ENCODE data around the gene SIVA1.

Gene SIVA1

GRCh38 chr14:104784846-104785707, 32.1 kb downstream of the SIVA1 start:
- no peak for DNase-seq (ENCODE audit: low read depth)

- no peak for DNase-seq (ENCODE audit: low read depth)
These were observed 32.7 kb downstream of the SIVA1 start for GRCh38 chr14:104785708-104786080.

DNA sequence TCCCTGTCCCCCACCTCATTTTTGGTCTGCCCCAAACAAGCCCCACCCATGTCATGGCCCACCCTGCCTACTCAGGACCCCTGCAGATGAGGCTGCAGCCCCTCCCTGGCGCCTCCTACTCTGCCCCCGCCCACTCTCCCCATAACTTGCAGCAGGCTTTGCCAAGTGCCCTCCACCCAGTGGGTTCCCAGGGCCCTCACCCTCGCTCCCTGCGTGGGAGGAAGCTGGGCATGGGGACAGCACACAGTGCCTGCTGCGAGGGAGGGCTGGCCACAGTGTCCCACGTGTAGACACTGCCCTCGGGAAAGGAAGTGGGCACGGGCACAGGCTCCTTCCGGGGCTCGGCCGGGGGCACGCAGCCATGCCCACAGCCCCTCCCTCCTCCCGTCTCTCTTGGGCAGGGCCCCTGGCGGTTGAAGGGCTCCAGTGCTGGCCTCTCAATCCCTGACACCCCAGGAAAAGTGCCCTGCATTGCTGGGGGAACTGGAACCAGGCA, 33.2 kb downstream of the SIVA1 start:
- DNase-seq (ENCODE audit: low read depth), result no peak

DNA sequence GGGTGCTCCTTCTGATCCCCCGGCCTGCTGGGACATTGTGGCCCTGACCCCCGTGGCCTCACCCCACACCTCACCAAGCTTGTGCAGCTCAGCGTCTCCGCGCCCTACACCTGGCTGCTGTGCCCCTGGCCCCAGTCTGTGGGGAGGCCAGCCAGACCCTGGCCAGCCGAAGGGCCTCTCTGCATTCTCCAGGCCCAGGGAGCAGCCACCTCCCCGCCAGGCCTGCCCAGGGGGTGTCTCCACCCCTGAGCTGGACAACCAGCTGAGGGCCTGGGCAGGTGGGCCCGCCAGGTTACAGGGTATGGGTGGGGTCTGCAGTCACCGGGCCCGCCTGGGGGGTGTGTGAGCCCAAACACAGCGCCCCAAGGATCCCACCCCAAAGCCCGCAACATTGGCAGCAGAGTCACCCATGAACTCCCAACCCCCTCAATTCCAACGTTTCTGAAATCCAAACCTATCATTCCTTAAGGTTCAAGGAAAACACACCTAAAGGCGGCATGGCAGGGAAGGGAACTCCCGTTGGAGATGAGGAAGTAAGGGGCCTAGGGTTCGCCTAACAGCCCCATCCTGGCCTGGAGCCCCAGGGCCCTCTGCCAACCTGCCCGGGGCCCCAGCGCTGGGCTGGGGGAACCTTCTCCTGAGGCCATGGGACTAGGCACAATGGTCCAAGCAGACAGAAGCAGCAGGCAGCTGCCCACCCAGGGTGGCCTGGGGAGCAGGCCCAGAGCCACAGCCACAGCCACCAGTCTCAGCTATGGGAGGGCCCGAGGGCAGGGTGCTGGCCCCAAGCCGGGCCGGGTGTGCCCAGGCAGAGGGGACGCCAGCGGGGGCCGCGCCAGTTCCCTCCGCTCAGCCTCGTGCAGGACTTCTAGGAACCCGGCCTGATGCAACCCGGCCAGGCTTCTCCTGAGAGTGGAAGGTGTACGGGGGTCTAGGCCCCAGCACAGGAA, 34.1 kb downstream of the SIVA1 start:
- DNase-seq (ENCODE audit: low read depth), result no peak

- DNase-seq (ENCODE audit: low read depth), result no peak
These were observed 34.8 kb downstream of the SIVA1 start for GRCh38 chr14:104787736-104788135.

DNA sequence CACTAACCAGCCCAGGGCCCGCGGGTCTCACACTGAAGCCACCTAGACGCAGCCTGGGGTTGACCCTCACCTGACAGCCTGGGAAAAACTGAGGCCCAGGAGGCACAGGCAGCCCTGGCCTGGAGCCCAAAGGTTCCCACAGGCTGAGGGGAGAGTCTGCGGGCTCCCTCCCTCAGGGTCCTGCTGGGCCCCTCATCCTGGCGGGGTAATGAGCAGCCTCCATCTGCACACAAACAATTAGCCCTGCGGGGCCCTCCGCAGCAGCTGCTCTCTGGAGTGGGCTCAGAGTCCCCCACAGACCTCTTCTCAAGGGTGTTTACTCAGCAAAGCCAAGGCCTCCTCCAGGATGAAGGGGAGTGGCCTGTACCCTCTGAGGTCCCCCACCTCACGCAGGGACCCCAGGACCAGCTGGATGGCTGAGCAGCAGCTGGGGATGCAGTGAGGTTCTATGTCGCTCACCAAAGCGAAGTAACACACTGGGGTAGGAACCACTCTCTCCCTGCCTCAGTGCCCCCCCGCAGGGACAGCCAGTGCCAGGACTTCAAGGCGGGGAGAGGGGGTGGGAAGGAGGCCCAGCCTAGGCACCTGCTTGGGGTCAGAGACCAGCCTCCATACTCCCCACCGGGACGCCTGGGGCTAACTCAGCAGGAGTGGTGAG, 35.3 kb downstream of the SIVA1 start:
- DNase-seq (ENCODE audit: low read depth), result no peak

GRCh38 chr14:104788873-104789663, 36.1 kb downstream of the SIVA1 start:
- no peak for DNase-seq (ENCODE audit: low read depth)

DNA sequence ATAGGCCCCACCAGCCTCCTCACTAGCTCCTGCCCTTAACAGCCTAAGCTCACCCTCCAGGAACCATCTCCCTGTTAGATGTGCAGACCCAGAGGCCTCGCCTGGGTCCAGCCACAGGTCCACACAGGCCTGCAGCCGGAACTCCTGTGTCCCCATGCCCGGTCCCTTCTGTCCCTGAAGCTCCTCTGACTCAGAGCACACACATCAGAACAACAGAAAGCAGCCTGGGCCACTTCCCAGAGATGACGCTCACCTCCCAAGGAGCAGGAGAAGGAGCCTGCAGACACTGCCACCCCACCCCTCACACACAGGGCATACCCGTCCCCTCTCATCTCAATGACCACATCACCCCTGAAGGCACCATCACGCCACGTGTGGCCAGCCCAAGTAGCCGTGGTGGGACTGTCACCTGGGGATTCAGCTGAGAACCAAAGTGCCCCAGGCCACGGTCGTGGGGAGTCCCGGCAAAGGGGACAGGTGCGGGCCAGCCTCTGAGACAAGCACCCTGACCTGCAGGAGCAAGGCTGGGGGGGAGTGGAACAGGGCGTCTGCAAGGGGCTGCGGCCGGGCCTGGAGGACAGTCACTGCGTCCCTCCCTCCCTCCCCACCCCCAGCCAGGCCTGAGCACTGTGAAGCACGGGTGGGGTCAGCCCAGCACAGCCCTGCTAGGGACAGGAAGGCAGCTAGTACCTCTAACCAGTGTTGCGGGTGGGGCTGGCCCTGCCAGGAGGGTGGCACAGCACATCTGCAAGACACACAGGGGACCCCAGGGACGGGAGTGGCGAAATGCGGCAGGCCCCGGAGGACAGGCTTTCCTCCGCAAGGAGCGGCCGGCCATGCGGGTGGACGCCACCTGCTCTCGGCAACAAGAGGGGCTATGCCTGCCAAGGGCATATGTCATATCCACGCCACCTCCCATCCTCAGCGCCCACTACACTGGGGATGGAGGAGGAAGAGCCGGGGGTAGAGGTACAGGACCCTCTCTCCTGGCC, 37.1 kb downstream of the SIVA1 start:
- no peak for DNase-seq (ENCODE audit: low read depth)

DNA sequence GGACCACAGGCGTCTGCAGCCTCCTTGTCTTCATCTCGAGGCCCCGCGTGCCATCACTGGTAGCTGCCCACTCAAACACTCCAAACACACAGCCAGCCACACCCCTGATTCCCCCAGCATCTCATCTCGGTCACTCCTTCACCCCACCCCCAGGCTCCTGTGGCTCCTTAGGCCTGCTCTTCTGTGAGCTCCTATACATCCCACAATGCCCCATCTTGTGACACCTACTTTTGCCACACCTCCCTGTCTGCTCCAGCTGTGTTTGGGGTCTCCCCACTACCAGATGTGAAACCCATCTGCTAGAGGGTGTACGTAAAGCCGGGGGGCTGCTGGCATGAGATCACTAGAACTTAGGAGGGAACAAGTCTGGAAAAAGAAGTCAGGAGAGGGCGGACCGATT, 38.5 kb downstream of the SIVA1 start:
- no peak for DNase-seq (ENCODE audit: low read depth)

- no peak for DNase-seq (ENCODE audit: low read depth)
These were observed 39.3 kb downstream of the SIVA1 start for GRCh38 chr14:104792101-104792884.

DNA sequence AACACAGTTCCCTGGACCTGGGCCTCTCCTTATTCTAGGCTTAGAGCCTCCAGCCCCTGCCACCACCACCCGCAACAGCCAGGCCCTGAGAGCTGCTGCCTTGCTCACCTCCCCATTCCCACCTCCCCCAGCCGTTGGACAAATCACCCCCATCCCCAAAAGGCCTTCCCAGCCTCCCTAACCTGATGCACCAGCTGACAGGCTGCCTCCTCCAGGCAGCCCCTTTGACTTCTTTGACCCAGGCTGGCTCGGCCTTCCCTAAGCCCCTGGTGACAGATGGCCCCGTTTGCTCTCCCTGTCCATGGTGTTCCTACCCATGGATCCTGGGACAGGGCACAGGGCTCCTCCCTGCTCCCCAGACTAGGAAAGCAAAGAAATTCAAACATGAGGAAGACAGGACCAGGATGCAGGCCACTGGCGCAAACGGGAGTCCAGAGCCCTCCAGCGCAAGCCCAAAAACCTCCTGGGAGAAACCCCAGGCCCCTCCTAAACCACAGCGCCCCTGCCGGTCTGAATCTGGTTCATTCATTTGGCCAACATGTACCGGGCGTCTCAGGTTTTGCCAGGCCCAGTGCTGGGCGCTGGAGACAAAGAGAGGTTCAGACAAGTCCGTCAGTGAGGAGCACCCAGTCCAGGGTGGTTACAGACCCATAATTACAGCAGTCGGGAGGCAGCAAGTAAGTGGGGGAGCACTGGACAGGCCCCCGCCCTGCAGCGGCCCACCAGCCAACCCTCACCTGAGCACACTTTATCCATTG, 40.2 kb downstream of the SIVA1 start:
- no peak for DNase-seq (ENCODE audit: low read depth)

DNA sequence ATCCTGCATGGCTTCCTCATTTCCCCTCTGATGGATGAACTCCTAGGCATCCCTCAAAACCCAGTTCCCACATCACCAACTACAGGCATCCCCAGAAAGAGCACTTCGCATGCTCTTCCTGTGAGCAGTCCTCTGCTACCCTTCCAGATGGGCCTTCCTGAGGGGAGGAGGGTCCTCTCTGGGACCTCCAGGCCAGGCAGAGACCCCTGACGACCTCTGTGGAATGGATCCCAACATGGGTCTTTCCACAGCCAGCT, 40.7 kb downstream of the SIVA1 start:
- DNase-seq (ENCODE audit: low read depth), result no peak

DNA sequence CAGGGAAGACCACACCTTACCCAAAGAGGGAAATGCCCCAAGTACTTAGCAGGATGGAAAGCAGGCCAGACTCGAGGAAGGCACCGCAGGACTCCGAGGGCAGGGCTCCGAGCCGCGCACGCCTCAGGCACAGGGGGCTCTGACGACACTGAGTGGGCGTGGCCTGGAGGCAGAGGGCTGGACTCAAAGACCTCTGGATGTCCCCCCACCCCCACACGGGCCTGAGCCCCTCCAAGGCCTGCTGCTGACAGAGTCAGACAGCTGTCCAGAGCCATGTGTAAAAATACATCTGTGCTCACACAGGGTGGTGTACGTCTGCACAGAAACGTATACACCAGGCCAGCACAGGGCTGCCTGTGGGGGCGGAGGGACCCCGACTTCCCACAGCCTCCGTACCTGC, 41.2 kb downstream of the SIVA1 start:
- DNase-seq (ENCODE audit: low read depth), result no peak

DNA sequence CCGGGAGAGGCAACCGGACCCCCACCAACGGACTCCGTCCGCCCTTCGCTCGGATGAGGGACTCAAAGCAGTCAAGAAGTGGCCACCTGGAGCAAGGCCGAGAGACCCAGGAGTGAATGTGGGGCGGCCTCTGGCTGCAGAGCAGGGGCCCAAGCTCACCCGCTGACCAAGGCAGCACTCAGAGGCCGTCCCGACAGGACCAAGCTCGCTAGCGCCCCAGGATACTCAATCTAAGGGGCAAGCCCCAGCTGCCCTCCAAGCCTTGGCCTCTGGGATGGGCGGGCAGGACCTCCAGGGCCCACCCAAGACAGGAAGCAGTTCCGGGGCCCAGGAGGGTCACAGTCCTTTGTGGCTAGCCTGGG, 41.7 kb downstream of the SIVA1 start:
- DNase-seq (ENCODE audit: low read depth), result no peak

GRCh38 chr14:104794993-104795780, 42.2 kb downstream of the SIVA1 start, which contains the start of gene AKT1:
Gene AKT1, minus strand, starts transcription at chr14:104795748. Its CDS starts 3,105 bp downstream, at chr14:104792643.
- DNase-seq (ENCODE audit: low read depth), result no peak

DNA sequence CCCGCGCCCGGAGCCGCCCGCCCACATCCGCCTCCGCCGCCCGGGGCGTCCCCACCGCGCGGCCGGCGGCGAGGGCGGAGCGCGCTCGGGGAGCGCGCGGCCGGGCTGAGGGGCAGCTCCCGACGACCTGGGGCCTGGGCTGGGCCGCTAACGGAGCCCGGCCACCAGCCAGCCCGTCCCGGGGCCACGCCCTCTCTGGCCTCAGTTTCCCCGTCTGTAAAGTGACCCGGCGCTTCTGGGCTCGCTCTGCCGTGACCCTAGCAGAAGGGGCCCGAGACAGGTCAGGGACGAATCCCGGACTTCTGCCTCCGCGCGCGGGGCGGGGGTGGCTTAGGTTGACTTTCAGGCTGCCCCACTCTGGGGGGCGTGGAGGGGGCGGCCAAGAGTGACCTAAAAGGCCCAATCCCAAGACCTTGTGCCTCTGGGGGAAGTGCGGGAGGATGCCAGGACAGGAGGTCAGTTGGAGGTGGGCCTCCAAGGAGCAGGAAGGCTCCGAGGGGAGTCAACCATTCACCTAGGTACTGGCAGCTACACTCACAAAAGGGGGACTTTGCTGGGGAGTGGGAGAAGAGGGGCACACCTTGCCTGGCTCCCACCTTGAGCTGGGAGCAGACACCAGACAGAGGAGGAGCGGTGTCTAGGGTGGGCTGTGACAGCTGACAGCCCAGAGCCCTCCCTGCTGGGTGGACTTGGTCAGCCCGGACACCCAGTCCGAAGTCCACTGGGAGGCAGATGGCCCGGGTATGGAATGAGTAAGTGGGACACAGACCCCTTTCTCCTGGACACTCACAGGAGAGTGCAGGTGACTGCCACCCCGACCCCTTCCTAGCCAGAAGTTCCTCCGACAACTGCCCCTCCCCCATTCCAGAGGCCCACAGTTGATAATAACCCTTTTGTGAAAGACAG, 43.1 kb downstream of the SIVA1 start:
- peak; percentile 33 for DNase-seq (ENCODE audit: low read depth)

- DNase-seq (ENCODE audit: low read depth), result no peak
These were observed 43.7 kb downstream of the SIVA1 start for GRCh38 chr14:104796687-104797081.
